HG03442 (cell line): ENCODE data around the gene ZNF581.

Experiments
- ATAC-seq: cut with Tn5 transposase; IDR thresholded peaks from one replicate; pipeline ENCODE4 v1.9.1; 2021; ENCODE audit warnings: mild to moderate bottlenecking, moderate library complexity; ENCODE audit not compliant: unreplicated experiment

Gene ZNF581

GRCh38 chr19:55691561-55692481 lies 48.4 kb downstream of the ZNF581 start:
- ATAC-seq = no peak

- no peak for ATAC-seq
These were observed 49.2 kb downstream of the ZNF581 start for GRCh38 chr19:55692681-55693081.

GRCh38 chr19:55693336-55693974 lies 50.0 kb downstream of the ZNF581 start:
- no peak for ATAC-seq

GRCh38 chr19:55694241-55694655 lies 50.8 kb downstream of the ZNF581 start:
- no peak for ATAC-seq

- no peak for ATAC-seq
These were observed 51.4 kb downstream of the ZNF581 start for GRCh38 chr19:55694656-55695491.
